H1 (cell line): ENCODE results near the gene SPTY2D1. TPM values are rescaled to one million over a fixed set of nuclear protein-coding genes. Genes with fewer than 3 reads are reported as not detected.

ENCODE experiments used
- CTCF ChIA-PET: fragments of 300-600 bp; sonication (Branson Sonifier 250); formaldehyde crosslinking; loops from one replicate; lab custom pipeline; 2021; ENCODE audit not compliant: partially characterized antibody; lab: Charles Lee
- POLR2A ChIA-PET: fragments of 300-600 bp; sonication (Branson Sonifier 250); formaldehyde crosslinking; loops from one replicate; lab custom pipeline; 2021; ENCODE audit warnings: inconsistent platforms; ENCODE audit not compliant: partially characterized antibody; lab: Charles Lee
- DNase-seq, 2 experiments: peaks; one replicate each; pipeline versions ENCODE4 v3.0.0 to v3.0.0-alpha.2; 2010 to 2022; ENCODE audit warnings: low spot score in 2 of 2, low read depth in 1 of 2, mixed read lengths in 1 of 2
- FAIRE-seq: peaks from 2 replicates; lab custom pipeline; 2011; peaks lifted over from hg19 to GRCh38; lab: Jason Lieb, UNC
- H2AFZ ChIP-seq: 2 replicates; pipeline ENCODE4 v1.8.1; 2012; ENCODE audit warnings: low read length, inconsistent platforms
- H2AK5ac ChIP-seq: 2 replicates; pipeline ENCODE4 v1.6.1; 2013; ENCODE audit warnings: low read depth, low read length
- H2BK120ac ChIP-seq: replicated peaks from 2 replicates; pipeline ENCODE3; 2013; ENCODE audit warnings: low read depth, low read length, inconsistent platforms
- H2BK12ac ChIP-seq: 2 replicates; pipeline ENCODE4 v1.6.1; 2013; ENCODE audit warnings: low read depth, low read length
- H2BK15ac ChIP-seq: 2 replicates; pipeline ENCODE4 v1.6.1; 2013; ENCODE audit warnings: low read length
- H2BK20ac ChIP-seq: 2 replicates; pipeline ENCODE4 v1.6.1; 2013; ENCODE audit warnings: low read length
- H2BK5ac ChIP-seq: 2 replicates; pipeline ENCODE4 v1.6.1; 2013; ENCODE audit warnings: low read depth, low read length
- H3K14ac ChIP-seq: 2 replicates; pipeline ENCODE4 v1.6.1; 2013; ENCODE audit warnings: inconsistent platforms; ENCODE audit not compliant: insufficient read length
- H3K18ac ChIP-seq: 2 replicates; pipeline ENCODE4 v1.6.1; 2013; ENCODE audit warnings: low read length; ENCODE audit errors: extremely low read depth
- H3K23ac ChIP-seq: 2 replicates; pipeline ENCODE4 v1.6.1; 2013; ENCODE audit warnings: inconsistent platforms; ENCODE audit not compliant: insufficient read length
- H3K23me2 ChIP-seq: 2 replicates; pipeline ENCODE4 v1.6.1; 2013; ENCODE audit warnings: low read depth, low read length
- H3K27ac ChIP-seq: 2 replicates; pipeline ENCODE4 v1.6.1; 2011; ENCODE audit warnings: low read depth, low read length, inconsistent platforms
- H3K27me3 ChIP-seq, 4 experiments: replicated peaks in 1 of 4; 1 replicate in 1 of 4; 2 replicates in 3 of 4; pipeline versions ENCODE4 v1.6.1 to v1.8.1; 2011 to 2013; ENCODE audit warnings: low read length in 3 of 4, mild to moderate bottlenecking in 3 of 4, inconsistent platforms in 2 of 4, mixed read lengths in 2 of 4, moderate library complexity in 1 of 4; ENCODE audit not compliant: control insufficient read depth in 3 of 4, insufficient read depth in 3 of 4; ENCODE audit errors: extremely low read depth in 1 of 4
- H3K36me3 ChIP-seq, 4 experiments: 2 replicates each; pipeline versions ENCODE4 v1.6.1 to v1.8.1; 2011 to 2013; ENCODE audit warnings: mild to moderate bottlenecking in 4 of 4, low read length in 3 of 4, moderate library complexity in 2 of 4, control low read depth in 1 of 4, inconsistent platforms in 1 of 4; ENCODE audit not compliant: insufficient read depth in 4 of 4, control insufficient read depth in 2 of 4
- H3K4ac ChIP-seq: replicated peaks from 2 replicates; pipeline ENCODE3; 2013; ENCODE audit warnings: low read length, low read depth, mixed read lengths, inconsistent platforms; ENCODE audit not compliant: insufficient read length
- H3K4me1 ChIP-seq, 4 experiments: replicated peaks in 1 of 4; 1 replicate in 1 of 4; 2 replicates in 3 of 4; pipeline versions ENCODE4 v1.6.1 to v1.8.1; 2011 to 2013; ENCODE audit warnings: low read length in 3 of 4, inconsistent platforms in 2 of 4, mixed read lengths in 1 of 4; ENCODE audit not compliant: insufficient read depth in 4 of 4, control insufficient read depth in 3 of 4
- H3K4me2 ChIP-seq, 2 experiments: 2 replicates each; pipeline versions ENCODE4 v1.6.1 to v1.8.1; 2011 to 2013; ENCODE audit warnings: low read depth in 2 of 2, low read length in 2 of 2, control low read depth in 1 of 2, inconsistent platforms in 1 of 2, mild to moderate bottlenecking in 1 of 2; ENCODE audit not compliant: insufficient read depth in 1 of 2
- H3K4me3 ChIP-seq, 4 experiments: fragments of 200-600, 300-600 bp in 1 of 4; sonication (generic), shearing (Covaris generic), sonication (Bioruptor Twin) in 1 of 4; 2 replicates each; pipeline versions ENCODE4 v1.5.1 to v1.8.1; 2011 to 2016; ENCODE audit warnings: low read length in 4 of 4, low read depth in 3 of 4, control low read depth in 2 of 4, inconsistent platforms in 2 of 4, mild to moderate bottlenecking in 2 of 4, mixed read lengths in 1 of 4, moderate library complexity in 1 of 4; ENCODE audit not compliant: insufficient read depth in 2 of 4; ENCODE audit errors: extremely low read depth in 1 of 4
- H3K56ac ChIP-seq: replicated peaks from 2 replicates; pipeline ENCODE3; 2013; ENCODE audit warnings: low read depth, mild to moderate bottlenecking, mixed read lengths, low read length, inconsistent platforms; ENCODE audit not compliant: insufficient read length
- H3K79me1 ChIP-seq: 2 replicates; pipeline ENCODE4 v1.6.1; 2013; ENCODE audit warnings: low read depth, low read length, control low read depth
- H3K79me2 ChIP-seq, 2 experiments: 2 replicates each; pipeline versions ENCODE4 v1.6.1 to v1.8.1; 2012 to 2013; ENCODE audit warnings: low read length in 2 of 2, mild to moderate bottlenecking in 2 of 2, inconsistent platforms in 1 of 2; ENCODE audit not compliant: insufficient read depth in 2 of 2, control insufficient read depth in 1 of 2
- H3K9ac ChIP-seq, 4 experiments: replicated peaks in 1 of 4; 1 replicate in 1 of 4; 2 replicates in 3 of 4; pipeline versions ENCODE4 v1.6.1 to v1.8.1; 2011 to 2013; ENCODE audit warnings: low read depth in 3 of 4, low read length in 3 of 4, control low read depth in 2 of 4, mild to moderate bottlenecking in 2 of 4, moderate library complexity in 2 of 4, inconsistent platforms in 1 of 4; ENCODE audit errors: extremely low read depth in 1 of 4
- H3K9me3 ChIP-seq, 2 experiments: 2 replicates each; pipeline versions ENCODE4 v1.6.1 to v1.8.1; 2012 to 2013; ENCODE audit warnings: mild to moderate bottlenecking in 2 of 2, moderate library complexity in 2 of 2, control low read depth in 1 of 2, inconsistent platforms in 1 of 2, low read depth in 1 of 2, low read length in 1 of 2, mixed read lengths in 1 of 2; ENCODE audit not compliant: insufficient read depth in 2 of 2
- H4K20me1 ChIP-seq, 2 experiments: replicated peaks in 1 of 2; 2 replicates each; pipeline versions ENCODE3 to v1.8.1; 2011 to 2013; ENCODE audit warnings: inconsistent platforms in 2 of 2, low read length in 2 of 2, mild to moderate bottlenecking in 1 of 2; ENCODE audit not compliant: insufficient read depth in 2 of 2, control insufficient read depth in 1 of 2
- H4K5ac ChIP-seq: 2 replicates; pipeline ENCODE4 v1.6.1; 2013; ENCODE audit warnings: low read length, low read depth, mixed read lengths, inconsistent platforms; ENCODE audit not compliant: insufficient read length
- H4K8ac ChIP-seq: 2 replicates; pipeline ENCODE4 v1.8.0; 2013; ENCODE audit warnings: mild to moderate bottlenecking, moderate library complexity, low read length, inconsistent platforms; ENCODE audit not compliant: insufficient read depth; ENCODE audit errors: extremely low read depth
- H4K91ac ChIP-seq: replicated peaks from 2 replicates; pipeline ENCODE3; 2013; ENCODE audit warnings: low read length, mixed read lengths, inconsistent platforms; ENCODE audit not compliant: insufficient read length
- HDAC2 ChIP-seq, 2 experiments: fragments of 300-600 bp in 1 of 2; sonication (generic) in 1 of 2; IDR thresholded peaks; 2 replicates each; pipeline ENCODE4 v1.6.1; 2011 to 2012; ENCODE audit warnings: low read depth in 2 of 2, low read length in 2 of 2, mild to moderate bottlenecking in 2 of 2, moderate library complexity in 2 of 2, borderline replicate concordance in 1 of 2, inconsistent platforms in 1 of 2
- KDM1A ChIP-seq: fragments of 200-600, 300-600 bp; sonication (generic); IDR thresholded peaks from 2 replicates; pipeline ENCODE4 v1.7.1; 2016; ENCODE audit warnings: mild to moderate bottlenecking, low read length, borderline replicate concordance
- SIRT6 ChIP-seq: IDR thresholded peaks from one replicate; pipeline ENCODE4 v1.7.1; 2012; ENCODE audit warnings: low read length, inconsistent platforms
- WGBS, 2 experiments: shearing (Covaris generic) in 1 of 2; methylation state at CpG; one replicate each; pipeline versions ENCODE4 v1.1.6 to v1.1.7; 2013 to 2015; ENCODE audit warnings: low lambda C conversion rate in 2 of 2, mixed read lengths in 2 of 2, inconsistent platforms in 1 of 2, low coverage in 1 of 2, missing lambda C conversion rate in 1 of 2; ENCODE audit not compliant: insufficient replicate concordance in 2 of 2, insufficient coverage in 1 of 2, insufficient read length in 1 of 2; ENCODE audit errors: extremely low coverage in 1 of 2, missing lambda C conversion rate in 1 of 2; 5-methylcytosine and 5-hydroxymethylcytosine counted together
- polyA plus RNA-seq, 7 experiments: library from polyadenylated mRNA; depleted of rRNA in 3 of 7; stranded (reverse) in 5 of 7; unstranded in 2 of 7; fragments of >200 nt in 5 of 7; fragments of 200-250 nt in 2 of 7; gene quantifications; 1 replicate in 5 of 7; 2 replicates in 1 of 7; 4 replicates in 1 of 7; pipeline versions ENCODE4 v1.2.1 to v1.2.3, GENCODE V29; 2011 to 2013; ENCODE audit warnings: missing spikeins in 2 of 7, mixed read lengths in 2 of 7
- total RNA-seq: library from RNA; stranded (reverse); fragmentation: NEBNext Ultra II Directional; extraction: Animal tissue kit (Norgen Biotek cat#: 25700); gene quantifications from 2 replicates; pipeline ENCODE4 v1.2.1, GENCODE V29; 2021

SPTY2D1 gene
- total and polyA plus RNA-seq, 2 of the 8 experiments (the other 6 are each of a cell fraction or from before 2014, with no cell fraction given), result 4.9 to 17.6 TPM

- no peak overlapping the region for H2BK12ac ChIP-seq
- no peak overlapping the region for H2AK5ac ChIP-seq
- no peaks in the 10 kb centered on the region for H3K79me2 ChIP-seq
- H2BK15ac ChIP-seq, result no peak overlapping the region
- no peak overlapping the region for H3K14ac ChIP-seq
- H4K91ac ChIP-seq, result no peak overlapping the region
- H2AFZ ChIP-seq, result no peak overlapping the region
- H2BK120ac ChIP-seq, result no peak overlapping the region
- no peak for FAIRE-seq
- no peak overlapping the region for H3K4me2 ChIP-seq
- H3K9me3 ChIP-seq, result no peaks in the 10 kb centered on the region
- H3K18ac ChIP-seq, result no peak overlapping the region
- no peak overlapping the region for H3K56ac ChIP-seq
- no peak overlapping the region for H2BK5ac ChIP-seq
- no peaks in the 10 kb centered on the region for H3K36me3 ChIP-seq
- H3K4me1 ChIP-seq, result no peaks in the 10 kb centered on the region
- CTCF ChIA-PET, result interaction anchor here (0.6 to 1.0 kb wide), 3 partner anchors 10 to 74 kb away, joined by 3 read pairs; no protein-coding TSS in a partner anchor
- no peaks in the 10 kb centered on the region for H3K23me2 ChIP-seq
- no peak overlapping the region for H3K27ac ChIP-seq
- H3K27me3 ChIP-seq, result no peaks in the 10 kb centered on the region
- no peak overlapping the region for H2BK20ac ChIP-seq
- H3K9ac ChIP-seq, result no peak overlapping the region
- H3K4me3 ChIP-seq, result no peak overlapping the region
- no peak overlapping the region for H4K5ac ChIP-seq
- H3K79me1 ChIP-seq, result no peaks in the 10 kb centered on the region
- no peak overlapping the region for H4K8ac ChIP-seq
- H4K20me1 ChIP-seq, result no peaks in the 10 kb centered on the region
- POLR2A ChIA-PET, result no interaction called here
- H3K23ac ChIP-seq, result no peak overlapping the region
- 81% methylated on average over 3 of the region's 3 CpGs; no CpG with 5 or more reads in 1 of the 2 experiments for WGBS, 2 experiments
- no peak for DNase-seq
- no peak overlapping the region for H3K4ac ChIP-seq
- TF ChIP-seq KDM1A (no peak), SIRT6 (no peak), HDAC2 (IDR thresholded peaks at IDR 0.05; ENCODE audit: borderline replicate concordance in 1 of 2, low read depth in 2 of 2, low read length in 2 of 2) (no peak)
These were observed 48.3 kb upstream of the SPTY2D1 start for GRCh38 chr11:18682466-18682865.
